Ovary (tissue), 3 donors: ENCODE results near the gene ISYNA1.

ENCODE experiments used
- POLR2A ChIP-seq: fragments of 450-650 bp; IDR thresholded peaks from one replicate; pipeline ENCODE4 v1.6.1; 2017; ENCODE audit warnings: antibody characterized with exemption, mild to moderate bottlenecking, moderate library complexity
- TF ChIP-seq, protein P1 (sequence below), 3 donors: fragments of 450-650 bp in 2 of 3; fragments of 200-600 bp in 1 of 3; IDR thresholded peaks; one replicate each; pipeline versions ENCODE4 v1.5.1 to v1.8.0; 2016 to 2022; ENCODE audit warnings: antibody characterized with exemption in 3 of 3, mild to moderate bottlenecking in 1 of 3
- donor health status: DM: no; HTN: no; CAD: no.

- TF ChIP-seq, protein P1, sequence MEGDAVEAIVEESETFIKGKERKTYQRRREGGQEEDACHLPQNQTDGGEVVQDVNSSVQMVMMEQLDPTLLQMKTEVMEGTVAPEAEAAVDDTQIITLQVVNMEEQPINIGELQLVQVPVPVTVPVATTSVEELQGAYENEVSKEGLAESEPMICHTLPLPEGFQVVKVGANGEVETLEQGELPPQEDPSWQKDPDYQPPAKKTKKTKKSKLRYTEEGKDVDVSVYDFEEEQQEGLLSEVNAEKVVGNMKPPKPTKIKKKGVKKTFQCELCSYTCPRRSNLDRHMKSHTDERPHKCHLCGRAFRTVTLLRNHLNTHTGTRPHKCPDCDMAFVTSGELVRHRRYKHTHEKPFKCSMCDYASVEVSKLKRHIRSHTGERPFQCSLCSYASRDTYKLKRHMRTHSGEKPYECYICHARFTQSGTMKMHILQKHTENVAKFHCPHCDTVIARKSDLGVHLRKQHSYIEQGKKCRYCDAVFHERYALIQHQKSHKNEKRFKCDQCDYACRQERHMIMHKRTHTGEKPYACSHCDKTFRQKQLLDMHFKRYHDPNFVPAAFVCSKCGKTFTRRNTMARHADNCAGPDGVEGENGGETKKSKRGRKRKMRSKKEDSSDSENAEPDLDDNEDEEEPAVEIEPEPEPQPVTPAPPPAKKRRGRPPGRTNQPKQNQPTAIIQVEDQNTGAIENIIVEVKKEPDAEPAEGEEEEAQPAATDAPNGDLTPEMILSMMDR (IDR thresholded peaks at IDR 0.05) = no peak
- TF ChIP-seq POLR2A = no peak
These were observed 1.9 kb downstream of the ISYNA1 start for GRCh38 chr19:18435842-18436670.
